NCI-H2029 (cell line): ENCODE measurements around the gene CCS.
"Not testable (repeated sequence)": the region's sequence is repeated elsewhere in the genome, so short reads cannot be mapped to it uniquely, and the experiment has no call there.

Source experiments
- DNase-seq: peaks from one replicate; lab custom pipeline; 2025; lab: John Stamatoyannopoulos, UW

CCS gene

DNA sequence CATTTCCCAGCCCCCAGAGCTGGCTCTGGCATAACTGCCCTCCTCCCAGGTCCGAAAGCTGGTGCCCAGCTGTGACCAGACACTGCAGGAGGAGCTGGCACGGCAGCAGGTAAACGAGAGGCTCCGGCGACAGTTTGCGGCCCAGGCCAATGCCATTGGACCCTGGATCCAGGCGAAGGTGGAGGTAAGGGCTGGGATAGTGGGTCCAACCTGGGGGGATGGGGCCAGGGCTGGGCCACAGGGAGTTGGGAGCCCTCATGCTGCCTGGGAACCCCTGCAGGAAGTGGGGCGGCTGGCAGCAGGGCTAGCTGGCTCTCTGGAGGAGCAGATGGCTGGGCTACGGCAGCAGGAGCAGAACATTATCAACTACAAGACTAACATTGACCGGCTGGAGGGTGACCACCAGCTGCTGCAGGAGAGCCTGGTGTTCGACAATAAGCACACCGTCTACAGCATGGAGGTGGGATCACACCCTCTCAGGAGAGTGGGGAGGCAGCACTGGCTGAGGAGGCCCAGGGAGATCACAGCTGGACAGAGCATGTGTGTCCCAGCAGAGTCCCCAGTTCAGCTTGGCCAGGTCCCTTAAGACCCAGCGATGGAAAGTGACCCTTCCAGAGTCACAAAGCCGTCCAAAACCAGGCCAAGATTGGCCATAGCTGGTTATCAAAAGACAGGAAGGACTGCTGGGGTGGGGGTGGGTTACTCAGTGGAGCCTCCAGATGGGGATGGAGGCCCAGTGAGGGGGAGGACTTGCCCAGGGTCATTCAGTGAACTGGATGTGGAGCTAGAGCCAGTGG, 31.6 kb upstream of the CCS start:
- no peak for DNase-seq

GRCh38 chr11:66561975-66562248, 31.1 kb upstream of the CCS start:
- DNase-seq, result no peak

DNA sequence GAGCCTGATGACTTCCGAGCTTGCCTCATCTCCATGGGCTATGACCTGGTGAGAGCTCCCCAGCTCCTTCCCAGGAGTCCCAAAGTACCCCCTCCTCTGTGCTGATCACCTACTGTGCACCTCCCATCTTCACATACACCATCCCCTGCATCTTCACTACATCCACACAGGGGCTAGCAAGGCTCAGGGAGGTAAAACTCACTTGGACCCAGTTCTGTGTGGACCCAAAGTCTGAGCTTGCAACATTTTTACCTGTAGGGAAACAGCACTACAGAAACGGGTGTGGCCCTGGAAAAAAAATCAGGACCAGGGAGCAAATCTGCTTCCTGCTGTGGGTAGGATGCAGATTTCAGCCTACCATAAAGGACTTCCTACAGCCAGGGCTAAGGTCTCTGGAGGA, 30.7 kb upstream of the CCS start:
- no peak for DNase-seq

- no peak for DNase-seq
These were observed 29.9 kb upstream of the CCS start for GRCh38 chr11:66562907-66563583.

DNA sequence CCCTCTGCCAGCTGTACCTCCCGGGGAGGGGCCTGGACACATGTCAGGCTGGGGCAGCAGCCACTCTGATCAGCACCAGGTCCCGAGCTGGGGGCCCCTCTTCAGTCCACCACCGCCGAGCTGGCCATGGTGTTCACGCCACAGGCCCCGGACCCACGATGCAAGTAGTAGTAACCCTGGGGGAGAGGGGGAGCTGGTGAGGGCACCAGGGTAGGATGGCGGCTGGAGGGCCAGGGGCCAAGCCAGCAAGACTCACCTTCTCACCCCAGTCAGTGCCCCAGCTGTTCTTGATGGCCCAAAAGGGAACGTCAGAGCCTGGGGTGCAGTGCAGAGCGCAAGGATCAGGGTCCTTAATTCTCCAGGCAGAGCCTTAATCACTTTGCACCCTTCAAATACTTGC, 29.2 kb upstream of the CCS start:
- no peak for DNase-seq

DNA sequence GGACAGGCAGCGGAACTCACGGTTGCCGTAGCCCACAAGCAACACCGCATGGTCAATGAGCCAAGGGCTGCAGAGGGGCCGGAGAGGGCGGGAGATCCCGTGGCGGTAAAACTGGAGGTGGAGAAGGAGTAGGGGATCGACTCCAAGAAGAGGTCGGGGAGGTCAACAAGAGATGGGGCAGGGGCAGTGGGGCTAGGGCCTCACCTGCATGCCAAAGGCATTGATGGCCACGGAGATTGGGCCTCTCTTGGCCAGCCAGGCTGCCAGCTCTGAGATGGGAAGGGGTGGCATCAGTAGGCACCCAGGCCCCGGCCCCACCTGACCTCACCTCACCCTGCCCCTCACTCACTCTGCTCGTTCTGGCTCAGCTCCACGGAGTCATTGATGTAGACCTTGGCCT, 28.4 kb upstream of the CCS start:
- DNase-seq, result no peak

DNA sequence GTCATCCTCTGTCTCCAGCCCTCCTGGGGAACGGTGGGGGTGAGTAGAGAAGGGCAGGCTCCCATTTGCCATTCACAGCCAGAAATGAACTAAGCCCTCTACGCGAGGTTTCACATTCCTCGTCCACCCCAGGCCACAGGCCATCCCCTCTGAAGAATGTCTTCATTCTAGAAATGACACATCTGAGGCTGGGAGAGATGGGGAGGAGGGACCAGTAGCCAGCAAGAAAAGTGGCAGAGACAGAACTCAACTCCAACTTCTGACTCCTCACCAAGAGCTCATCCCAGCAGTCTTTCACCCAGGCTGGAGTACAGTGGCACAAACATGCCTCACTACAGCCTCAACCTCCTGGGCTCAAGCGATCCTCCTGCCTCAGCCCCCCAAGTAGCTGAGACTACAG, 28.0 kb upstream of the CCS start:
- DNase-seq, result no peak

GRCh38 chr11:66566221-66566620, 26.8 kb upstream of the CCS start:
- no peak for DNase-seq

DNA sequence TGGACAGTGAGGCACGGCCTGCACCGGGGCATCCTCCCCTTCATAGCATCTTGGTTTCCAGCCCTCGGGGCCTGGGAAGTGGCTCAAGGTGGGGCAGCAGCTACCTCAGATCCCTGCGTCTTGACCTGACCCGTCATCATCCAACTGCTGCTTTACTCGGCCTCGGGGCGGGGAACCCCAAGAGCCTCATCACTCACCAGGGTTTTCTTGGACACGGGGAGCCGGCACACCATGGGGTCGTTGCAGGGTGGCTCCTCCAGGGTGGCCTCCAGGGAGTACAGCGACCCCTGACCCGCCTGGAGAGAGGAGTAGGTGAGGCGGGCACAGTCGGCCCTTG, 25.2 kb upstream of the CCS start:
- DNase-seq, result no peak

- DNase-seq, result peak; percentile 74
These were observed 24.7 kb upstream of the CCS start, which contains the start of gene CTSF for GRCh38 chr11:66568124-66568916. TSS of gene CTSF (minus strand) at chr11:66568606. CDS start at chr11:66568486, 120 bp downstream.

DNA sequence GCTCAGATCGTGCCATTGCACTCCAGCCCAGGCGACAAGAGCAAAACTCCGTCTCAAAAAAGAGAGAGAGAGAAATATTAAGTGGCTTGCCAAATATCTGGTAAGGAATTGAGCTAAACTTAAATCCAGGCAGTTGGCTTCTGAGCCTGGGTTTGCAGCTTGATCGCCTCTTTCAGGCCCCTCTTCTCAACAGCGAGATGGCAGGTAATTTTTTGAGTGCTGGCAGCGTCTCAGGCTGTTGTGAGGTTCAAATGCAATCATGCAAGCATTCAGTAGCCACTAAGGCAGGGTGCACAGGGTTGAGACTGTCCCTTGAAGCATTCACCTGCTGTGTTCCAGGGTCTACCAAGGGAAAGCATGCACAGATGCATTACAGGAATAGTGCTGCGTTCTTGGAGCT, 23.9 kb upstream of the CCS start:
- DNase-seq, result no peak

- DNase-seq, result no peak
These were observed 22.7 kb upstream of the CCS start for GRCh38 chr11:66570079-66570849.

DNA sequence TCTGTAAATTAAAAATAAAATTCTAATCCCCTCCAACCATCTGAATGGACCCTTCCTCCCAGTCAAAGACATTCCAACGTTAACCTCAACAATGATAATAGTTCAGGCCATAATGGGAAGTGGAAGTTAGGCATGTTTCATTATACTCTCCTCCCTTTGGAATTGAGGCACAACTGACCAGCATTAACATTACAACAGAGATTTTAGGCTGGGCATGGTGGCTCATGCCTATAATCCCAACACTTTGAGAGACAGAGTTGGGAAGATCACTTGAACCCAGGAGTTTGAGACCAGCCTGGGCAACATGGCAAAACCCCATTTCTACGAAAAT, 22.2 kb upstream of the CCS start:
- no peak for DNase-seq

GRCh38 chr11:66579017-66579606, 13.9 kb upstream of the CCS start:
- DNase-seq, result peak; percentile 35

DNA sequence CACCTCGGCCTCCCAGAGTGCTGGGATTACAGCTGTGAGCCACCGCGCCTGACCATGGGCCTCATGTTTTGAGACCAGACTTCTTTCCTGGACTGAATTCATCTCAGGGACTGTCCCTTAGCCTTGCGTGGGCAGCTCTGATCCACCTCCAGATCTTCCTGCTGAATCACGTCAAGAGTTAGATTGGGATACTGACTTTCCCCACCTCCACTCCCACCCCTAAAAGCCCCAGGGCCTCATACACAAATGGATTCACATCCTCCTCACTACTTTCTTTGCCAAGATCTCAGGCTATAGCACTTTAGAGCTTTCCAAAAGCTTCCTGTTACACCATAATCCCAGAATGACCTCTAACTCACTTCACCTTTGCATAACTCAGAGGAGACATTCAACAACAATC, 12.2 kb upstream of the CCS start:
- no peak for DNase-seq

GRCh38 chr11:66581261-66581660, 11.7 kb upstream of the CCS start:
- DNase-seq, result no peak

DNA sequence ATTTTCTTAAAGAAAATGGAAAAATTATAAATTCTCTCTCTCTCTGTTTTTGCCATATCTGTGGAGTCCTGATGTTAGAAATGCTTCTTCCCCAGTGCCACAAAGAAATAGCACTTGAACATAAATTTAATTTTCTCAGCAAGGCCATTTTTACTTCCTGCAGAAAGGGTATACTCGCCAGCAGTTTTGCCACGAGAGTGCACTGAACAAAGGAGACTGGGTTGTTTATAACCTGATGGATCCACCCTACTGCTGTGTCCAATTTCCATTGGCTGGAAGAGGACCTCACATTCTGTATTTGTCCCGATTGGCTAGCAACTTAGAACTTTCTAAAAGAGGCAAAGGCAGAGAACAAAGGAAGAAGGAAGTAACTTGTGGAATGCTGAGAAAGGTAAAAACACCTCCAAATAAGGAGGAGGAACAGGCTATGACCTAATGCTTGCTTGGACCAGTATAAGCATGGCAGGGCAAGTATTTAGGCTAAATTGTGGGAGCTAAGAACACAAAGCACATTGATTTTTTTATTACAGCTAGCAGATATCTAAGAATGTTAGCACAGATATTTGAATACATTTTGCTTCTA, 10.3 kb upstream of the CCS start:
- DNase-seq, result not testable (repeated sequence)

DNA sequence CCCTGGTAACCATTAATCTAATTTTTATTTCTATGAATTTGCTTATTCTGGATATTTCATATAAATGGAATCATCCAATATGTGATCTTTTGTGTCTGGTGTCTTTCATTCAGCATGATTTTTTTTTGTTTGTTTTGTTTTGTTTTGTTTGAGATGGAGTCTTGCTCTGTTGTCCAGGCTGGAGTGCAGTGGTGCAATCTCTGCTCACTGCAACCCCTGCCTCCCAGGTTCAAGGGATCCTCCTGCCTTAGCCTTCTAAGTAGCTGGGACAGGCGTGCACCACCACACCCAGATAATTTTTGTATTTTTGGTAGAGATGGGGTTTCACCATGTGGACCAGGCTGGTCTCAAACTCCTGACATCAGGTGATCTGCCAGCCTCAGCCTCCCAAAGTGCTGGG, 7.5 kb upstream of the CCS start:
- DNase-seq, result not testable (repeated sequence)

DNA sequence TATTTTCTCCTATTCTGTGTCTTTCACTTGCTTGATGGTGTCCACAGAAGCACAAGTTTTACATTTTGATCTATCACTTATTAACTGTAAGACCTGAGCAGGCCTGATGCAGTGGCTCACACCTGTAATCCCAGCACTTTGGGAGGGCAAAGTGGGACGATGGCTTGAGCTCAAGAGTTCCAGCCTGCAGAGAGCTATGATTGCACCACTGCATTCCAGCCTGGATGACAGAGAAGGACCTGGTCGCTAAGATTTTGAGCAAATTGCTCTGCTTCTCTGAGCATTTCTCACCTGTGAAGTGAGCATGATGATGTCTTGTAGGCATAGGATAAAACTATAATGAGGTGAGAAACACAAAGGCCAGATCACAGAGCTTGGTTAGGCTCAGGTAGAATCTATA, 6.8 kb upstream of the CCS start:
- DNase-seq, result no peak

DNA sequence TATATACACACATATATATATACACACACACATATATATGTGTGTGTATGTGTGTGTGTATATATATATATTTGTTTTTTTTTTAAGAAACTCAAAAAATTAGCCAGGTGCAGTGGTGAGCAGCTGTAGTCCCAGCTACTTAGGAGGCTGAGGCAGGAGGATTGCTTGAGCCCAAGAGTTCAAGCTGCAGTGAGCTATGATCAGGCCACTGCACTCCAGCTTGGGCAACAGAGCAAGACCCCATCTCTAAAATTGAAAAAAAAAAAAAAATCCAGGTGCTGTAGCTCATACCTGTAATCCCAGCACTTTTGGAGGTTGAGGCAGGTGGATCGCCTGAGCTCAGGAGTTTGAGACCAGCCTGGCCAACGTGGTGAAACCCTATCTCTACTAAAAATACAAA, 3.7 kb upstream of the CCS start:
- not testable (repeated sequence) for DNase-seq

GRCh38 chr11:66589996-66590675, 2.8 kb upstream of the CCS start:
- DNase-seq, result no peak
